Gastroesophageal sphincter (tissue), 4 donors: ENCODE results near the gene CXXC5. TPM values are rescaled to one million over a fixed set of nuclear protein-coding genes. Genes with fewer than 3 reads are reported as not detected.

ENCODE experiments used
- ATAC-seq: fragments of 150-250 bp; one replicate; pipeline ENCODE4 v1.9.1; 2016; ENCODE audit warnings: mild to moderate bottlenecking, moderate library complexity
- H3K27ac ChIP-seq, 4 donors: fragments of 200-600 bp; sonication (generic) in 3 of 4; 1 replicate in 3 of 4; 2 replicates in 1 of 4; pipeline ENCODE4 v1.5.1; 2016 to 2019
- H3K27me3 ChIP-seq: fragments of 200-600 bp; sonication (generic); one replicate; pipeline ENCODE4 v1.5.1; 2019
- H3K36me3 ChIP-seq, 2 donors: fragments of 200-600 bp; sonication (generic); one replicate each; pipeline ENCODE4 v1.5.1; 2019; ENCODE audit warnings: control low read depth in 1 of 2
- H3K4me1 ChIP-seq, 3 donors: fragments of 200-600 bp; sonication (generic); 1 replicate in 2 of 3; 2 replicates in 1 of 3; pipeline ENCODE4 v1.5.1; 2016 to 2019; ENCODE audit warnings: control low read depth in 2 of 3
- H3K4me3 ChIP-seq, 2 donors: fragments of 200-600 bp; sonication (generic); one replicate each; pipeline ENCODE4 v1.5.1; 2019; ENCODE audit warnings: mild to moderate bottlenecking in 1 of 2, moderate library complexity in 1 of 2
- H3K9me3 ChIP-seq, 3 donors: fragments of 200-600 bp; sonication (generic); one replicate each; pipeline ENCODE4 v1.5.1; 2017 to 2019; ENCODE audit warnings: control low read depth in 2 of 3
- EP300 ChIP-seq: sonication (generic); formaldehyde crosslinking; IDR thresholded peaks from one replicate; pipeline ENCODE4 v1.6.1; 2017; ENCODE audit warnings: antibody characterized with exemption, mild to moderate bottlenecking
- POLR2A ChIP-seq, 2 donors: fragments of 450-650 bp; IDR thresholded peaks; one replicate each; pipeline ENCODE4 v1.6.1; 2017; ENCODE audit warnings: antibody characterized with exemption in 2 of 2, mild to moderate bottlenecking in 2 of 2, moderate library complexity in 1 of 2
- POLR2AphosphoS5 ChIP-seq: sonication (generic); formaldehyde crosslinking; IDR thresholded peaks from one replicate; pipeline ENCODE4 v1.6.1; 2017; ENCODE audit warnings: antibody characterized with exemption
- WGBS, 2 donors: methylation state at CpG; one replicate each; pipeline ENCODE4 v1.1.5; 2018; ENCODE audit warnings: low coverage in 1 of 2; 5-methylcytosine and 5-hydroxymethylcytosine counted together
- total RNA-seq, 4 donors: library from RNA; depleted of rRNA; stranded (reverse); fragments of >200 nt; gene quantifications; one replicate each; pipeline ENCODE4 v1.1.0, GENCODE V29; 2016
- TF ChIP-seq, protein P1 (sequence below), 4 experiments: fragments of 200-600 bp in 2 of 4; fragments of 450-650 bp in 2 of 4; sonication (generic) in 1 of 4; IDR thresholded peaks; one replicate each; pipeline ENCODE4 v1.5.1; 2017 to 2019; ENCODE audit warnings: antibody characterized with exemption in 4 of 4, mild to moderate bottlenecking in 2 of 4, moderate library complexity in 2 of 4

The CXXC5 gene
- total RNA-seq, 4 donors from 2014 or later: 30.0 to 50.7 (median 35.1) TPM

DNA sequence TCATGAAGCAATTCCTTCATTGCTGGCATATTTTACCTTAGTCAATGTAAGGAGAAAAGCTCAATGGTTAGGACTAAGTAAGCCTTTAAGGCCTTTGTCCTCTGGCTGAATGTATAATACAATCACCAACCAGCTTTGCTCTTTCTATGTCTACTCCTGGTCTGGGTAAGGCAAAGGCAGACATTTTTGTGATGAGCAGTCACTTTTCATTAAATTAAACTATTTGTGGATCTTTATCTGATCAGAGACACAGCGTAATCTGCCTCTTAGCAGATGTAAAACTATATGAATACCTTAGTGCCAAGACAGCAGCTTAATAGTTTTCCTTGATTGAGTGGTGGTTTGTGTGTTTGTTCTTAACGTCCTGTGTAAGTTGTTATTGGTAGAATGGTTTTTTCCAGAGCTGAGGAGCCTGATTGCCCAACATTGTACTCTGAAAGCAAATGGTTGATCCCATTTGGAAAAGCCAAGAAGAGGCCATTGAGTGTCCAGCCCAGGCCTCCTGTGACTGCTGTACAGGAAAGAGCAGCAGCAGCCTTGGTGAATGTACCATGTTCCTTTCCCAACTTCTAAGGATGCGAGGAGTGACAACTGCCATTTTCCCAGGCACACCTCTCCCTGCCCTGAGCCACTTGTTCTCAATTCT is 16.5 kb upstream of the CXXC5 start:
- no peak for ATAC-seq
- Histone ChIP-seq H3K4me3 (no peak overlapping the region), H3K36me3 (peaks cover 0 to 52% of the 10 kb centered on the region in 2 donors), H3K4me1 (peaks cover 0 to 40% (median 8%) of the 10 kb centered on the region in 3 donors), H3K27ac (no peak overlapping the region), H3K27me3 (no peaks in the 10 kb centered on the region), H3K9me3 (no peaks in the 10 kb centered on the region)
- WGBS, 2 donors: 67 to 76% methylated on average over 2 to 3 of the region's 3 CpGs
- TF ChIP-seq, protein P1, sequence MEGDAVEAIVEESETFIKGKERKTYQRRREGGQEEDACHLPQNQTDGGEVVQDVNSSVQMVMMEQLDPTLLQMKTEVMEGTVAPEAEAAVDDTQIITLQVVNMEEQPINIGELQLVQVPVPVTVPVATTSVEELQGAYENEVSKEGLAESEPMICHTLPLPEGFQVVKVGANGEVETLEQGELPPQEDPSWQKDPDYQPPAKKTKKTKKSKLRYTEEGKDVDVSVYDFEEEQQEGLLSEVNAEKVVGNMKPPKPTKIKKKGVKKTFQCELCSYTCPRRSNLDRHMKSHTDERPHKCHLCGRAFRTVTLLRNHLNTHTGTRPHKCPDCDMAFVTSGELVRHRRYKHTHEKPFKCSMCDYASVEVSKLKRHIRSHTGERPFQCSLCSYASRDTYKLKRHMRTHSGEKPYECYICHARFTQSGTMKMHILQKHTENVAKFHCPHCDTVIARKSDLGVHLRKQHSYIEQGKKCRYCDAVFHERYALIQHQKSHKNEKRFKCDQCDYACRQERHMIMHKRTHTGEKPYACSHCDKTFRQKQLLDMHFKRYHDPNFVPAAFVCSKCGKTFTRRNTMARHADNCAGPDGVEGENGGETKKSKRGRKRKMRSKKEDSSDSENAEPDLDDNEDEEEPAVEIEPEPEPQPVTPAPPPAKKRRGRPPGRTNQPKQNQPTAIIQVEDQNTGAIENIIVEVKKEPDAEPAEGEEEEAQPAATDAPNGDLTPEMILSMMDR (IDR thresholded peaks at IDR 0.05): no peak

DNA sequence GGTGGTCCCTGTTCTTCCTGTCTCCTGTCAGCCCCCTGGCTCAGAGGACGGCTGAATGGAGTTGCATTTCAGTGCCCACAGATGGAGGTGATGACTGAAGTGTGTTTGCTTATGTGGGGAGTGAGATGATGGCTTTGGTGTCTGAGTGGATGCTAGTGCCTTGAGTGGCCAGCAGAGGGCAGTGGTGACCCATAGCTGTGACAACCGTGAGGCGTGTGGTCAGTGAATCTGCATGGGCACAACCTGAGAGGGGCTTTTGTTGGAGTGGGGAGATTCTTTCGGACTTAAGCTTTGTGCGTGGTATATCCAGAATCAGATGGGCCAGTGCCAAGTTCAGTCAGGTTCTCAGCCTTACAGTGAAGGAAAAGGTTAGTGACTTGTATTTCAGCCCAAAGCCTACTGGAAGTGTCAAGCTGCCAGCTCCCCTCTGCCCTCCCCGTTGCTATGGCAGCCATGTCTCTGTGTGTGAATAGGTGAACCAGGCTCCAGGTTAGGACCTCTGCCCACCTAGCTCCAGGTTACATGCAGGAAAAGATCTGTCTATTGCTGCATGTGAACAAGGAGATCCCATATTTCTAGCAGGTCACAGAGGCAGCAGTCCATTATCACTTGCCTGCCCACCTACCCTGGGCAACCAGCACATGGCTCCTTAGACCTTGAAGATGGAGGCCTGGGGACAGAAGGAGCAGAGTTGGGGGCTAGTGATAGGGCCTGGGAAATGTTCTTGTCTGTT is 14.7 kb upstream of the CXXC5 start:
- Histone ChIP-seq H3K27ac (no peak overlapping the region), H3K36me3 (peaks cover 0 to 34% of the 10 kb centered on the region in 2 donors), H3K27me3 (no peaks in the 10 kb centered on the region), H3K9me3 (no peaks in the 10 kb centered on the region), H3K4me3 (no peak overlapping the region), H3K4me1 (peaks cover 0 to 58% (median 19%) of the 10 kb centered on the region in 3 donors)
- no peak for ATAC-seq
- WGBS, 2 donors: 0 to 3% methylated on average over 3 to 5 of the region's 6 CpGs
- no peak for TF ChIP-seq POLR2AphosphoS5
- TF ChIP-seq, protein P1 (IDR thresholded peaks at IDR 0.05): peak in 3 of 4 experiments; percentile 95 to 96 (median 95)

DNA sequence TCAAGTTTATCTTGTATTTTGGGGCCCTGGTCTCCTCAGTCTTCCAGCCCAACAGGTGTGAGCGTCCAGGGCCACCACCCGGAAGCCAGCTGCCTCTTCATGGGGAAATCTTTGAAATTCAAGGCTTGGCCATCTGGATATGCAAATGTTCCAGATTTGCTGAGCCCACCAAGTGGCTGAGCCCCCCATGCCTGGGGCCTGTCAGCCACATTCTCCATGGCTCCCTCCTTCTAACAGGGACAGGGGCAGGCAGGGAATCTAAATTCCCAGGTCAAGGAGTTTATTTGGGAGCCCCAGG is 14.2 kb upstream of the CXXC5 start:
- H3K27ac ChIP-seq: no peak overlapping the region
- no peaks in the 10 kb centered on the region for H3K9me3 ChIP-seq
- no peak for ATAC-seq
- H3K4me1 ChIP-seq: peaks cover 0 to 60% (median 23%) of the 10 kb centered on the region in 3 donors
- peaks cover 0 to 29% of the 10 kb centered on the region in 2 donors for H3K36me3 ChIP-seq
- H3K27me3 ChIP-seq: no peaks in the 10 kb centered on the region
- TF ChIP-seq, protein P1 (IDR thresholded peaks at IDR 0.05): no peak
- TF ChIP-seq EP300 (no peak), POLR2AphosphoS5 (no peak), POLR2A (IDR thresholded peaks at IDR 0.05) (no peak)
- 40 to 80% methylated on average over 1 to 2 of the region's 2 CpGs for WGBS, 2 donors
- no peak overlapping the region for H3K4me3 ChIP-seq

DNA sequence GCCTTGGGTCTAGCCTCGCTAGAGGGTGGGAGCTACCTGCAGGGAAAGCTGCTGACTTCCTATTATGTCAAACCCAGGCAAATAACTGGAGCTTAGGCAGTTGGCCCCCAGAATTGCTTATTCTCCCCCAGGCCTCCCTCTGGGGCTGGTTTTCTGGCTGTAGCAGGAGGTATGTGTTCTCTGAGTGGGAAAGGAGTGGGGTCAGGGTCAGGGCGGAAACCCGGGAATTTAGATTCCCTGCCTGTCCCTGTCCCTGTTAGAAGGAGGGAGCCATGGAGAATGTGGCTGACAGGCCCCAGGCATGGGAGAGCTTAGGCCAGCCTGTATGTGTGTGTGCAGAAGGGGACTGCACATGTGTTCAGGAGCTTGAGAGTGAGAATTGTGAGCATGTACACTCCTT is 13.6 kb upstream of the CXXC5 start:
- Histone ChIP-seq H3K9me3 (no peaks in the 10 kb centered on the region), H3K4me1 (peaks cover 0 to 58% (median 23%) of the 10 kb centered on the region in 3 donors), H3K4me3 (no peak overlapping the region), H3K36me3 (peaks cover 0 to 23% of the 10 kb centered on the region in 2 donors), H3K27me3 (no peaks in the 10 kb centered on the region), H3K27ac (no peak overlapping the region)
- 100% methylated on average over 1 of the region's 3 CpGs; no CpG with 5 or more reads in 1 of the 2 donors for WGBS, 2 donors
- ATAC-seq: no peak
- TF ChIP-seq POLR2A (IDR thresholded peaks at IDR 0.05) (no peak), POLR2AphosphoS5 (no peak), EP300 (no peak)
- TF ChIP-seq, protein P1 (IDR thresholded peaks at IDR 0.05): no peak

DNA sequence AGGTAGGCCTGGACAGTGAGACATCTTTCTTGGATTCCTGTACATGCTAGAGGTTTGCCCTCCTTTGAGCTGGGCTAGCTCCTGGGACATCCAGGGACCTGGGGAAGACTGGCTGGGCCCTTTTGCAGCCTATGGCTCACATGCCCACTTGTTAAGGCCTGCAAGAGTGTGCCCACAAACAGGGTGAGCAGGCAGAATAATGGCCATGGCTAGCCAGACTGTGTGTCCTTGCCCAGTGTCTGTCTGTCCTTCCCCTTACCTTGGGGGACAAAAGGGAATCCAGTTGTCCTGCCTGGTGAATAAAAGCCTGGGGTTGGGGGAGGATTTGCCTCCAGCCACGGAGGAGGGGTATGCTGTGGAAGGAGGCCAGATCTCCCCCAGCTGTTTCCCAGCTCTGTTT is 13.0 kb upstream of the CXXC5 start:
- H3K9me3 ChIP-seq: no peaks in the 10 kb centered on the region
- no peaks in the 10 kb centered on the region for H3K27me3 ChIP-seq
- peaks cover 0 to 17% of the 10 kb centered on the region in 2 donors for H3K36me3 ChIP-seq
- WGBS, 2 donors: no CpG with 5 or more reads among the region's 1 CpG
- TF ChIP-seq, protein P1 (IDR thresholded peaks at IDR 0.05): no peak
- no peak for TF ChIP-seq EP300
- no peak for TF ChIP-seq POLR2AphosphoS5
- no peak for TF ChIP-seq POLR2A (IDR thresholded peaks at IDR 0.05)
- no peak for ATAC-seq
- no peak overlapping the region for H3K4me3 ChIP-seq
- peaks cover 0 to 56% (median 23%) of the 10 kb centered on the region in 3 donors for H3K4me1 ChIP-seq
- peak overlapping the region in 2 of 4 donors; percentile 88 to 89 for H3K27ac ChIP-seq
